HG03469 (cell line): ENCODE measurements around the gene CDYL.
A peak's percentile ranks its signal among the peaks of the same experiment; 100 is the strongest.
"Not testable (repeated sequence)": the region's sequence is repeated elsewhere in the genome, so short reads cannot be mapped to it uniquely, and the experiment has no call there.

ENCODE experiments used
- ATAC-seq: cut with Tn5 transposase; IDR thresholded peaks from one replicate; pipeline ENCODE4 v1.9.1; 2021; ENCODE audit warnings: mild to moderate bottlenecking, moderate library complexity, moderate number of reproducible peaks; ENCODE audit not compliant: unreplicated experiment

CDYL gene

DNA sequence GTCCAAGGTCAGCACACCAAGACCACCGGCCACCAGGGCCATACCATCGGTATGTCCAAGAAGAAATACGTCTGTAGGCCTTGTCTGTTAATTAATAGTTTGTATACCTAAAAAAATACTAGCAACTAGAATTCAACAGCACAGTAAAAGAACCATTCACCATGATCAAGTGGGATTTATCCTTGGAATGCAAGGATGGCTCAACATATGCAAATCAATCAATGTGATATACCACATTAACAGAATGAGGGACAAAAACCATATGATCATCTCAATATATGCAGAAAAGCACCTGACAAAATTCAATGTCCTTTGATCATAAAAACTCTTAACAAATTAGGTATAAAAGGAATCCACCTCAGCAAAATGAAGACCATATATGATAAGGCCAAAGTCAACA lies 203.2 kb downstream of the CDYL start:
- no peak for ATAC-seq

DNA sequence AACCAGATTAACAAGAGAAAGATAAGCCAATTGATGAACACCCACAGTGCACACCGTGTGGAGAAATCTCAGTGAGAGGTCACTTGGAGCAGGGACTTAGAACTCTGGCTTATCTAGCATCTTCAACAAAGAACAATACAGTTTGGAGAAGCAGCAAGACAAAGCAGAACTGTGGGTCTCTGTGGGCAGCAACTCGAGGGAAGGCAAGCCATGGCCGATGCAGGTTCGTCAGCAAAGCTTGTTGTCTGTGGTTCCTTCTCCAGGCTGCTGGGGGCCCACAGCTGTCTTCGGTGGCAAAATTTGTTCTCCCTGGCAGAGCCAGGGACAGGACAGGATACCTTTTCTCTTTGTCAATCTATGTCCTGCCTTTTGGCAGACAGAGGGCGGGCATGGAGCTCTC lies 205.6 kb downstream of the CDYL start:
- ATAC-seq, result no peak

DNA sequence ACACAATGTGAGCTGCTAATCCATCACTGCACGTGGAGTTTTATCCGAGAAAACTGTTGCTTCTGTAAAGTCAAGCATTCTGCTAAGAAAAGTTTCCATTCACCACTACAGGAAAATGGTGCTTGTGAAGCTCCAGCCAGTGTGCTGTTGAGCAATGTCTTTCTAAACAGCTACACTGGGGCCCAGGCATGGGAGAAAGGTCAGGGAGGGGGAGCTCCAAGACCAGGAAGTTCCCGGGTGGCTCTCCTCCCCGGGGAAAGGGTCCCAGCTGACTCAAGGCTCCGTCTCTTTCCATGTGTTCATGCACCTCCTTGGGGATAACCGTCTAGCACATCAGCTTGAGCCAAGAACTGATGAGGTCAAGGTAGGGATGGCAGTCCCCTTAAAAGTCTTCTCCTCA lies 207.1 kb downstream of the CDYL start:
- no peak for ATAC-seq

DNA sequence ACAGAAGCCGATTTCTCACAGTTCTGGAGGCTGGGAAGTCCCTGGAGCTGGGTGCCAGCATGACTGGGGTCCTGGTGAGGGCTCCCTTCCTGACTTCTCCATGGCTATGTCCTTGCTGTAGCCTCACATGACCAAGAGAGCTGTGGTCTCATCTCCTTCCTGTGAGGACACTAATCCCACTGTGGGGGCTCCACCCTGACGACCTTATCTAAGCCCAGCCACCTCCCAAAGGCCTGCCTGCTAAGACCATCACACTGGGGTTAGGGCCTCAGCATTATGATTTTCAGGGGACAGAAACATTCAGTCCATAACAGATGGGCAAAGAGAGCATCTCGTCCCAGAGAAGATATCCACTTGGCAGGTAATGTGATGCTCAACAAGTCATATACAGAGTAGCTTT lies 210.8 kb downstream of the CDYL start:
- no peak for ATAC-seq

DNA sequence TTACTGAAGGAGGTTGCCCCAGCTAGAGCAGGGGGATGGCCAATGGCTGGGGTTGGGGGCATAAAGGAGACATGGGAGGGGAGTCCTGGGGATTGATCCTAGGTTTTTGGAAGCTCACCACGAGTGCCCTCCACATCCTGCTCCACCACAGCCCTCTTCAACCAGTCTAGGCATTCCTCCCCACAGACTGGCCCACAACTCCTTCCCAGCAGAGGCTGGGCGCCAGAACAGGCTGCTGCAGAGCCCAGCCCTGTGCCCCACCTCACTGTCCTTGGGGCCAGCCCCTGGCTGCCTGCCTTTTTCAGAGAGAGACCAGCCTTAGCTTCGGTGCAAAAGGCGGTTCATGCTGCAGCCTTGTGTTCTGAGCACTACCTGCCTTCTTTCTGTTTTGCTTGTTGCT lies 211.2 kb downstream of the CDYL start:
- ATAC-seq, result no peak

DNA sequence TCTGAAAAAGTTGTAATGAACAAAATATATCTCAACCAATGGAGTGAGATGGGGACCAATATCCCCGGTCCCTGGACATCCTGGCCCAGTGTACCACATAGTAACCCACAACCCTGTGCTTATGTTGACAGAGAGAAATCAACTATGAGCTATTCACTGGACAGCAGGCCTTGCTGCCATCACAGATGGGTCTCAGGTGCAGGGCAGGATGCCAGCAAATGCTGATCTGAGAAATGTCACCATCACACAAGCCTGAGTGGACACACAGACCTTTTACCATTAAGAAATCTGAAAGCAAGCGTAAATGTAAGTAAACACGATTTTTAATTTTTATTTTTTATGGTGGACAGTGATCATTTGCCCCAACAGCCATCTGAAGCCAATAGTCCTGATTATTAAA lies 218.5 kb downstream of the CDYL start:
- ATAC-seq, result no peak

DNA sequence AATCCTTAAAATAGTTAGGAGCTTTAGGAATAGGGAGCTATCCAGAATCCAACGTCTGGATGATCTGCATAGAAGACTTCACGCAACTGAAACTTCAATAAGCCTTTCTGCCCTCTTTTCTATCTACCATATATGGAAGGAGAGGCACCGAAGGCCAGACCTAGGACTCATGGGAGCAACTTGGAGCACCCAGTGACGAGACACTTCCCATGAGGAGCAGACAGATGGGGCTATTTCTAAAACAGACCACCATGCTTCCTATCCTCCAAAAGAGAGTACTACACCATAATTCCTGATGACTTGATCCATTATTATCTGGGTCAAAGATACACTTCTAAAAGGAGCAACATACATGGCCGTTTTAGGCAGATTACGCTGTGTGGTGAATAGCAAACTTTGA lies 221.7 kb downstream of the CDYL start:
- ATAC-seq, result no peak

DNA sequence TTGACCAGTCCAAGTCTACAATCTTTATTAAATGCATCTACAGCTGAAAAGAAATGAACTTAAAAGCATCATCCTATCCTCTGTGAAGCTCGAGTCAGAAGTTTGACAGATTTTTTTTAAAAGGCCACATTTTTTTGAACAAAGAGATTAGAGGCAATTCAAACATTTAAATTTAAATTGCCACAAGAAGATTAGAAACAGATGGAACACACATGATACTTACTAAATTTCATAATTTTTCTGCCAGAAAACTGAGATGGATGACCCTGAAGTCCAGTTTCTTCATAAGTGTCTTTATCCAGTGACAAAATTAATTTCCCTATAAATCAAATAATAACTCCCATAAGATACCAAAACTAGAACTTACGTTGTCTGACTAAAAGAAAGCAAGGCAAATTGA lies 223.4 kb downstream of the CDYL start:
- no peak for ATAC-seq

DNA sequence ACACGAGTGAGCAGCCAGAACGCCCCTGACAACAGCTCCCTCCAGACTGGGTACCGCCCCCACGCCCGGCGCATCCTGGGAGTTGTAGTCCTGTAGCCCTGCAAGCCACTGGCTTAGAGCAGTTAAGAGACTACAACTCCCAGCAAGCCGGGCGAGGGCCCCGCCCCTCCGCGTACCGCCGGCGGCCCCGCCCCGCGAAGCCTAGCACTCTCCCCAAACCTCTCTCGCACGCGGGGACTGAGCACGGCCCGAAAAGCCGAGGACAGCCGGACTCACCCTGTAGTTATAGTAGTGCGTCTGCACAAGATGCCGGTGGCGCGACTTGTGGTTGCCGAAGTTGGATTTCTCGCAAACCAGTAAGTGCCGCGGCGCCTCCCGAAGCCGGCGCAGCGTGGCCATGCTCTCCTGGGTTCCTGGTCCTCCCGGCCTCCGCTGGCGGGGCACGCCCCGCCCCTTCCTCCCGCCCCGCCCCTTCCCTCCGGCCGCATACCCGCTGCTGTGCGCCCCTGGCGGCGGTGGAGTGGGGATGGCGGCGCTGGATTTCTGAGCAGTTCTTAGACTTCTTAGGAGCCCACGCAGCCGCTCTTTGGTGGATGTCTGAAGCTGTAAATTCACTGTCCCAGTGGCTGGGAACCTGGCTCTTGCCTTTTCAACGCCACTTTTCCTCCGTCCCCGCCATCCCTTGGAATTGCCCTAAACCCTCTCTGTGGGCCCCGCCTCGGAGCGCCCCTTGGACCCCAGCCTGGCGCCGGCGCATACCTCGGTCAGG lies 227.6 kb downstream of the CDYL start, which contains the start of gene RPP40:
Gene RPP40 (minus strand): TSS at position 434 of the 769 bp plus-strand sequence. CDS start 35 bp downstream, at position 399.
- peak; percentile 92 for ATAC-seq

DNA sequence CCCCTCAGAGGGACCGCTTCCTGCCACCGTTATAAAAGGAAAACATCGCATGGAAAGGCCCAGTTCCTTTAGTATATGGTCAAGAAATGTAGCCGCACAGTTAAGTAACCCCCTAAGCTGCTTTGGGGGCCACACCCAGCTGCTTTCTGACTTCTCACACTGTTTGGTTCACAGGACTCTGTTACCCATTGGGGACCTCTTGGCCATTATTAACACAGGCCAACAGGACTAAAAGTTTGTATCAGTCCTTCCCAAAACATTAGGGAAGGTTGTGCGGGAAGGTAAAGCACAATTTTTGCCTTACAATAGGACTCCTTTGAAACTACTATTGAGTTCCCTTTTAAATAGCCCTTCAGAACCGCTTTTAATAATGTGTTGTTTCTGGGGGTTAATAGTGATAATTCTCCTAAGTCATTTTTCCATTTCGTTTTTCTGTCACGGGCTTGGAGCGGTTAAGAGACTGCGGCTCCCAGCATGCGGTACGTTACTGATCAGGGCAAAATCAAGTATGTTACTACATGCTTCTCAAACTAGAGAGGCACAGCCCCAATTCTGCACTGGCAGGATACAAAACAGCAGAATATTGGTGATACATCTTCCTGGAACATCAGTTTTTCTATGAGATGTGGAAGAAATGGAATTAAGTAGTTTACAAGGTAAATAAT lies 228.3 kb downstream of the CDYL start:
- no peak for ATAC-seq

DNA sequence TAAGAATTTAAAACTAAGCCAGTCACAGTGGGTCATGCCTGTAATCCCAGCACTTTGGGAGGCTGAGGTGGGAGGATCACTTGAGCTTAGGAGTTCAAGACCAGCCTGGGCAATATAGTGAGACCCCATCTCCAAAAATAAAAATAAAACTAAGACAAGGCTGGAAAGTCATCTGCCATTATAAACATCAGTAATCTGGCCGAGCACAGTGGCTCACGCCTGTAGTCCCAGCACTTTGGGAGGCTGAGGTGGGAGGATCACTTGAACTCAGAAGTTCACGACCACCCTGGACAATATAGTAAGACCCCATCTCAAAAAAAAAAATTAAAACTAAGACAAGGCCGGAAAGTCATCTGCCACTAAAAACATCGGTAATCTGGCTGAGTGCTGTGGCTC lies 228.8 kb downstream of the CDYL start:
- not testable (repeated sequence) for ATAC-seq
